AG04450 (cell line): Measurements from ENCODE around the gene LZTS3. TPM values are rescaled to one million over a fixed set of nuclear protein-coding genes. Genes with fewer than 3 reads are reported as not detected.
A peak's percentile ranks its signal among the peaks of the same experiment; 100 is the strongest.

Experiments
- CTCF ChIA-PET: fragments of 300-600, 350-600 bp; formaldehyde crosslinking; extraction: SDS; loops from one replicate; lab custom pipeline; 2022; ENCODE audit warnings: antibody characterized with exemption, inconsistent platforms; lab: Charles Lee
- POLR2A ChIA-PET: fragments of 350-600 bp; formaldehyde crosslinking; extraction: SDS; loops from one replicate; lab custom pipeline; 2021; ENCODE audit warnings: antibody characterized with exemption, inconsistent platforms; lab: Yijun Ruan, JAX
- DNase-seq: peaks from one replicate; pipeline ENCODE4 v3.0.0-alpha.2; 2011; ENCODE audit warnings: low read depth, low spot score
- H3K27ac ChIP-seq: one replicate; pipeline ENCODE4 v1.5.1; 2012; ENCODE audit warnings: low read depth, low read length, control low read depth
- H3K27me3 ChIP-seq: one replicate; pipeline ENCODE4 v1.6.0; 2012; ENCODE audit warnings: low read length; ENCODE audit not compliant: control insufficient read depth, insufficient read depth
- H3K4me3 ChIP-seq: 2 replicates; pipeline ENCODE4 v1.5.1; 2011; ENCODE audit warnings: mild to moderate bottlenecking, low read depth, low read length, control low read depth
- H3K9me3 ChIP-seq: 2 replicates; pipeline ENCODE4 v1.5.1; 2012; ENCODE audit warnings: low read length; ENCODE audit not compliant: control insufficient read depth, insufficient read depth
- polyA plus RNA-seq: library from polyadenylated mRNA; depleted of rRNA; stranded (reverse); fragments of >200 nt; gene quantifications from 2 replicates; pipeline ENCODE4 v1.2.3, GENCODE V29; 2011
- TF ChIP-seq, protein P1 (sequence below): IDR thresholded peaks from 2 replicates; pipeline ENCODE4 v1.5.1; 2011; ENCODE audit warnings: low read depth, low read length, control low read depth, inconsistent platforms

Gene LZTS3
- polyA plus RNA-seq, 1 experiment, result 2.0 TPM

DNA sequence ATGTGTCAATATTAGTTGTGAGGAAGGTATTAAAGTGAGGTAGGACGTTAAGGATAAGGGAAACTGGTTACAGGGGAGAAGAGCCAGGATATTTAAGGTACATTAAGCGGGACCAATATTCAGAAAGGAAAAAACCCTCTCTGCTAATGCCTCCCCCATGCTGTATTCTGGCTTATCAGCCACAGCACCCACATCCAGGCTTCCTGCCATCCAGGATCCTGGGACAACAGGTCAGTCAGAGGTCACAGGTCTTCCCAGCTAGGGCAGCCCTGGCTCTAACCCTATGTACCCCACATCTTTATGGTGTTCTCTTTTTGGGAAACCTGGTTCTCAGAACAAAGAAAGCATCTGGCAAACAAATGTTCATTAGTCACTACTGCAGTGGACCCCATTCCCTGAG is 25.9 kb upstream of the LZTS3 start:
- DNase-seq, result no peak
- CTCF ChIA-PET, result no interaction called here
- TF ChIP-seq, protein P1, sequence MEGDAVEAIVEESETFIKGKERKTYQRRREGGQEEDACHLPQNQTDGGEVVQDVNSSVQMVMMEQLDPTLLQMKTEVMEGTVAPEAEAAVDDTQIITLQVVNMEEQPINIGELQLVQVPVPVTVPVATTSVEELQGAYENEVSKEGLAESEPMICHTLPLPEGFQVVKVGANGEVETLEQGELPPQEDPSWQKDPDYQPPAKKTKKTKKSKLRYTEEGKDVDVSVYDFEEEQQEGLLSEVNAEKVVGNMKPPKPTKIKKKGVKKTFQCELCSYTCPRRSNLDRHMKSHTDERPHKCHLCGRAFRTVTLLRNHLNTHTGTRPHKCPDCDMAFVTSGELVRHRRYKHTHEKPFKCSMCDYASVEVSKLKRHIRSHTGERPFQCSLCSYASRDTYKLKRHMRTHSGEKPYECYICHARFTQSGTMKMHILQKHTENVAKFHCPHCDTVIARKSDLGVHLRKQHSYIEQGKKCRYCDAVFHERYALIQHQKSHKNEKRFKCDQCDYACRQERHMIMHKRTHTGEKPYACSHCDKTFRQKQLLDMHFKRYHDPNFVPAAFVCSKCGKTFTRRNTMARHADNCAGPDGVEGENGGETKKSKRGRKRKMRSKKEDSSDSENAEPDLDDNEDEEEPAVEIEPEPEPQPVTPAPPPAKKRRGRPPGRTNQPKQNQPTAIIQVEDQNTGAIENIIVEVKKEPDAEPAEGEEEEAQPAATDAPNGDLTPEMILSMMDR, result no peak
- no peaks in the 10 kb centered on the region; the same call in 1 of the 2 replicates for H3K9me3 ChIP-seq
- no peaks in the 10 kb centered on the region for H3K27me3 ChIP-seq
- POLR2A ChIA-PET, result interaction anchor here (0.6 kb wide), 1 partner anchor 184 kb away, joined by 4 read pairs; no protein-coding TSS in a partner anchor
- H3K4me3 ChIP-seq, result no peak overlapping the region
- H3K27ac ChIP-seq, result no peak overlapping the region

DNA sequence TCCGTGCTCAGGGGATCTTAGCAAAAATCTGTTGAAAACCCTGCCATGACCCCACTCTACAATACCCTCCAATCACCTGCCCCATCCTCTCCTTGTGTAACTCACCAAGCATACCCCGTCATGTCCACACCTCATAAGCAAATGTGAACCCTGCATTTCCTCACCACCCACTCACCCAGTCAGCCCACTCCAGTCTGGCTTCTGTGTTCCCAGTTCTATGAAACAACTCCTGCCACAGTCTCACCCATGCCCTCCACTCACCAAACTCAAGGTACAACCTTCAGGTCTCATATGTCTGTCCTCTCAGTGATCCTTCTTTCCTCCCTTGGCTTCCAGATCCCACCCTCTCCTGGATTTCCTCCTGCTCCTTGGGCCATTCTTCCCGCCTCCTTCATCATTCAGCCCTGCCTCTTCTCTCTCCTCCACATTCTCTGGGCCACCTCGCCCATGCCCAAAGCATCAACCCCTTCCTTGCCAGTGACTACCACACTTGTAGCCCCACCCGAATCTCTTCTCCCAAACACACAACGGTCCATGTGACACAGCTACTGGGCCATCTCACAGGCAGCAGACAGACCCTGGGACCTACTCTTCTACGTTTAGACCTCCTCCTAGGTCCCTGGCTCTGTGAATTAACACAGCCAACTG is 22.4 kb upstream of the LZTS3 start:
- ChIA-PET CTCF (no interaction called here), POLR2A (no interaction called here)
- TF ChIP-seq, protein P1, result no peak
- Histone ChIP-seq H3K9me3 (no peaks in the 10 kb centered on the region), H3K27me3 (no peaks in the 10 kb centered on the region), H3K27ac (no peak overlapping the region), H3K4me3 (no peak overlapping the region)
- DNase-seq, result no peak

DNA sequence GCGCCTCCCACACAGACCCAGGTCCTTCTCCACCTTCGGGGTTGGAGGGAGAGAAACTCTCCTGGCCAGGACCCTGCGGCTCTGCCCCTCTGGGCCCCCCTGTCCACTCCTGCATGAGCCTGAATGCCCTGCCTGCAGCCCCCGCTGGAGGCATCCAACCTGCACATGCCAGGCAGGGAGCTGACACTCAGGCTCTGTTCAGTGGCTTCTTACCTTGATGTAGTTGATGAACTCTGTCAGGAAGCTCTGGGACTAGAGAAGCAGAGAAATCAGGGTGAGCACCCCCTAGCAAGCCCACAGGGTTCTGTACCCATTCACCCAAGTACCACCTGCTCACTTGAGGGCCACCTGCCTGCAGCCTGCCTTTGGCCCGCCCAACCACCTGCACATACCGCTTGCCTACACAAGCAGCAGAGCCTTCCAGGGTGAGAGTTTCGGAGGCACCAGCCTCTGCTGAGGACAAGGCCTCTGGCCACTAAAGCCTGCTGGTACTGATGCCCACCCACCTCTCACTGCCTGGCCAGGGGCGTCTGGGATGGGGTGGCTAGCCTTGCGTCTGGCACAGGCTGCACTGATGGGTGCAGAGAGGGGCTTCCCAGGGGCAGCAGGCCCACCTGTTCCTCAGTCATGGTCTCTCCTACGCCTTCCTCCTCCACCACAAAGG is 21.4 kb upstream of the LZTS3 start:
- Histone ChIP-seq H3K9me3 (no peaks in the 10 kb centered on the region), H3K27ac (peak overlapping the region; percentile 11), H3K27me3 (no peaks in the 10 kb centered on the region), H3K4me3 (no peak overlapping the region)
- TF ChIP-seq, protein P1, result no peak
- ChIA-PET POLR2A (no interaction called here), CTCF (no interaction called here)
- DNase-seq, result no peak

DNA sequence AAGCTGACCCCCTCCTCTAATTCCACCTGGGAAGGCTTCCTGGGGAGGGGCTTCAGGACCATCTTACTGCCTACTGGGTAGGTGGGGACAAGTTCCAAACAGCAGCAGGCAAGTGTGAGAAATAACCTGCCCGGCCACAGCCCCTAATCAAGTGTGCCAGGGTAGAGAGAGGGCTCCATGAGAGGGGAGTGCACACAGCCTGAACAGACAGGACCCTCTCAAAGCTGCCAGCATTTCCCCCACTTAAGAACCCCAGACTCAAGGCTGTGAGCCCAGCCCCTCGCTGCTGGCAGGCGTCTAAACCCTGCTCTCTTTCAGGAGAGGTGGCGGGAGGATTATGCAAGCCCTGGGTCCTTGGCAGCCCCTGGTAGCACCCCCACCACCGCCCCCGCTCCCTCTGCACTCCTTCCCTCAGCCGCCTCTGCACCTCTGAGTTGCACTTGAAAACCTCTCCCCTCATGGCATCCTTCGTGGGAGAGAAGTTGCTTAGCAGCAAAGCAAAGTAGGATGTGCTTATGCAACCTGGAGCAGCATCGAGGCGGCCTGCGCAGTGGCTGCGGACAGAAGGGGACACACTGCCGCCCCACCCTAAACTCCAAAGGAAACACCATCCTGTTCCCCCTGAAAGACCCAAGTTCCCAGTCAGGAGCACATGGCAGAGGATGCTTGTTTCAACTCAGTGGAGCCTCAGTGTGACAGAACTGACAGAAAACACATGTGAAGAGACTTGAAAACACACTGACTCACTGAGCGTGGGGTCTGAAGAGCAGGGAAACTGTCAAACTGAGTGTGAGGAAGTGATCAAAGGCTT is 20.7 kb upstream of the LZTS3 start:
- CTCF ChIA-PET, result no interaction called here
- H3K27ac ChIP-seq, result no peak overlapping the region
- POLR2A ChIA-PET, result no interaction called here
- TF ChIP-seq, protein P1, result no peak
- no peak overlapping the region for H3K4me3 ChIP-seq
- DNase-seq, result no peak
- H3K27me3 ChIP-seq, result no peaks in the 10 kb centered on the region
- no peaks in the 10 kb centered on the region for H3K9me3 ChIP-seq
